Esophagus squamous epithelium (tissue), 4 donors: ENCODE data around the gene KHDRBS1.

Experiments used
- POLR2A ChIP-seq, 4 donors: fragments of 450-650 bp; IDR thresholded peaks; one replicate each; pipeline ENCODE4 v1.6.1; 2017; ENCODE audit warnings: antibody characterized with exemption in 4 of 4, mild to moderate bottlenecking in 4 of 4, moderate library complexity in 3 of 4
- TF ChIP-seq, protein P1 (sequence below), 6 experiments: fragments of 450-650 bp in 4 of 6; fragments of 200-600 bp in 2 of 6; sonication (generic) in 2 of 6; IDR thresholded peaks; one replicate each; pipeline ENCODE4 v1.5.1; 2016 to 2019; ENCODE audit warnings: antibody characterized with exemption in 6 of 6, mild to moderate bottlenecking in 4 of 6, moderate library complexity in 4 of 6

DNA sequence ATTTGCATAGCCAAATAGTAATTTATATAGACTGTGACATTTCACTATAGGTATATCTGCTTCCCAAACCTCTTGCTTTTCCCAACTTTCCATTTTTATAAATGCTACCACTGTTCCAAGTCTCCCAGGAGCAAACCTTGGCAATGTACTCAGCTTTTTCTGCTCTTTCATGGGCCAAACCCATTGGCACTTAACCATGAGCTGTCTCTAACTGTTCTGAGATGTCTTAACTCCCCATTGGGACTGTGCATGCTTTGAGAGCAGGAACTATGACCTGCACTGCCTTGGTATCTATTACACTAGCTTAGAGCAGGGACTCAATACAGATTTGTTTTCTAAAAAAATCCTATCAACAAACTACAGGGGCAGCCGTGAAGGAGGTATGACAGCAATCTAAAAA lies 22.5 kb upstream of the KHDRBS1 start:
- TF ChIP-seq, protein P1, sequence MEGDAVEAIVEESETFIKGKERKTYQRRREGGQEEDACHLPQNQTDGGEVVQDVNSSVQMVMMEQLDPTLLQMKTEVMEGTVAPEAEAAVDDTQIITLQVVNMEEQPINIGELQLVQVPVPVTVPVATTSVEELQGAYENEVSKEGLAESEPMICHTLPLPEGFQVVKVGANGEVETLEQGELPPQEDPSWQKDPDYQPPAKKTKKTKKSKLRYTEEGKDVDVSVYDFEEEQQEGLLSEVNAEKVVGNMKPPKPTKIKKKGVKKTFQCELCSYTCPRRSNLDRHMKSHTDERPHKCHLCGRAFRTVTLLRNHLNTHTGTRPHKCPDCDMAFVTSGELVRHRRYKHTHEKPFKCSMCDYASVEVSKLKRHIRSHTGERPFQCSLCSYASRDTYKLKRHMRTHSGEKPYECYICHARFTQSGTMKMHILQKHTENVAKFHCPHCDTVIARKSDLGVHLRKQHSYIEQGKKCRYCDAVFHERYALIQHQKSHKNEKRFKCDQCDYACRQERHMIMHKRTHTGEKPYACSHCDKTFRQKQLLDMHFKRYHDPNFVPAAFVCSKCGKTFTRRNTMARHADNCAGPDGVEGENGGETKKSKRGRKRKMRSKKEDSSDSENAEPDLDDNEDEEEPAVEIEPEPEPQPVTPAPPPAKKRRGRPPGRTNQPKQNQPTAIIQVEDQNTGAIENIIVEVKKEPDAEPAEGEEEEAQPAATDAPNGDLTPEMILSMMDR (IDR thresholded peaks at IDR 0.05) = no peak
- TF ChIP-seq POLR2A (IDR thresholded peaks at IDR 0.05) = no peak
